GM12872 (cell line): ENCODE measurements around the gene GAB3.

Experiments
- CTCF ChIP-seq: IDR thresholded peaks from 3 replicates; pipeline ENCODE4 v1.5.1; 2011; ENCODE audit warnings: low read depth, mild to moderate bottlenecking, low read length, moderate library complexity; ENCODE audit not compliant: insufficient read depth

GAB3 gene

GRCh38 chrX:154727418-154727817 is 23.5 kb downstream of the GAB3 start:
- no peak for TF ChIP-seq CTCF

GRCh38 chrX:154724993-154725756 is 25.7 kb downstream of the GAB3 start:
- TF ChIP-seq CTCF, result no peak

- no peak for TF ChIP-seq CTCF
Observed at GRCh38 chrX:154721155-154721554, 29.7 kb downstream of the GAB3 start.

GRCh38 chrX:154720067-154720466 is 30.8 kb downstream of the GAB3 start:
- TF ChIP-seq CTCF, result no peak

- TF ChIP-seq CTCF, result no peak
Observed at GRCh38 chrX:154719132-154719675, 31.7 kb downstream of the GAB3 start.

- TF ChIP-seq CTCF, result no peak
Observed at GRCh38 chrX:154718616-154719015, 32.3 kb downstream of the GAB3 start.

GRCh38 chrX:154717824-154718223 is 33.1 kb downstream of the GAB3 start:
- TF ChIP-seq CTCF, result 0 out of 3 replicates have a peak, but pooled peaks have one; percentile 5
